ENCODE measurements around the gene TRIM17.

DNA sequence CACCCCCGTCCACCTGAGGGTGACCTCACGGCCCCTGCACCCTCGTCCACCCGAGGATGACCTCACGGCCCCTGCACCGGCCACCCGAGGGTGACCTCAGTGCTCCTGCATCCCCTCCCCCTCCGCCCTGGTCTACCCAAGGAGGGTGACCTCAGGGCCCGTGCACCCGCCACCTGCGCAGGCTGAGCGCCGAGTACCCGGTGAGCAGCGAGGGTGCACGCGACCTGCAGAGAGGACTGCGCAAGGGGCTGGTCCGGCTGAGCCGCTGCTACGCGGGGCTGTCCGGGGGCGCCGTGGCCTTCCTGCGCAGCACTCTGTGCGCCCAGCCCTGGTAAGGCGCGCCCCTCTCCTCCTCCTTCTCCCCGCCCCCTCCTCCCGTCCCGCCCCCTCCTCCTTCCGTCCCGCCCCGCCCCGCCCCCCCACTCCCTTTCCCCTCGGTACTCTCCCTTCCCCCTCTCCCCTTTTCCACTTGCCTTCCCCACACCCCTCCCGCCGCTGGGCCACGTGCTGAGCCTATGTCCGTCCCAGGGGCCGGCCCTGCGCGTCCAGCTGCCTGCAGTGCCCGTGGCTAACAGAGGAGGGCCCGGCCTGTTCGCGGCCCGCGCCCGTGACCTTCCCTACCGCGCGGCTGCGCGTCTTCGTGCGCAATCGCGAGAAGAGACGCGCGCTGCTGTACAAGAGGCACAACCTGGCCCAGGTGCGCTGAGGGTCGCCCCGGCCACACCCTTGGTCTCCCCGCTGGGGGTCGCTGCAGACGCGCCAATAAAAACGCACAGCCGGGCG, 38.4 kb downstream of the TRIM17 start:
- TF ChIP-seq EZH2phosphoT487 (IDR thresholded peaks at IDR 0.05; ENCODE audit: borderline replicate concordance) (no peak), CTCF (conservative IDR thresholded peaks at IDR 0.05; ENCODE audit: low read length) (no peak)

All from Loucy (cell line).